ENCODE results near the gene MPP1. TPM values are rescaled to one million over a fixed set of nuclear protein-coding genes. Genes with fewer than 3 reads are reported as not detected.

Gene MPP1
- total RNA-seq, 2 donors from 2014 or later, result 9.0 to 75.0 TPM

DNA sequence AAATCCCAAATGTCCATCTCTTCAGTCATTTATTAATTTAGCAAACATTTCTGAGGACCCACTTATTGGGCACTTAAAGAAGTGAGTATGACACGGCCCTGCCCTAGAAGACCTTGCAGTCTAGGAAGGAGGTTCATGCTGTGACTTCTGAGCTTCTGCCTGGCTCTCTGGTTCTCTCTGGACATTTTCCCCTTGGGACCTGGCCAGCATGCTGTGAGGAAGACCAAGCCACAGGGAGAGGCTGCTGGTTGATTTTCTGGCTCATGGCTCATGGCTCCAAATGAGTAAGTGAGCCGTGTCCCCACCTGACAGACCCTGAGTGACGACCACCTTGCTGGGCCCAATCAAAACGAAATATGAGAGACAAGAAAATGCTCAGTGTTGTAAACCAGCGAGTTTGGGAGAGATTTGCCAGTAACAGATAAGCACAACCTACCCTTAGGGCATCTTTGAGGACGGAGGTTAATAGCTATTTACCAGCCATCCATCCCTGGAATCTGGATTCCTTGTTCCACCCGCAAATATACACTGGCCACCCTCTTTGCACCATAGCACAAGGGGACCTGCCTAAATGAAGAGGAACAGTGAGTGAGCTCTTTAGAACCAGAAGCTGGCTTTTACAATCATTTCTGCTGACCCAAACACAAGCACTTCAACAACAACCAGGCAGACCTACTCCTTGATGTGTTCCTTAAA is 876 bp downstream of the MPP1 start:
- H3K4me1 Mint-ChIP-seq, result peaks cover 3% of the 10 kb centered on the region
- ATAC-seq, result no peak
- H3K36me3 Mint-ChIP-seq (ENCODE audit: low read depth), result no peaks in the 10 kb centered on the region
- no peak overlapping the region for H3K27ac Mint-ChIP-seq
- peak overlapping the region; percentile 84 for H3K4me3 Mint-ChIP-seq
- no peaks in the 10 kb centered on the region for H3K27me3 Mint-ChIP-seq
- H3K9me3 ChIP-seq (ENCODE audit: control insufficient read depth, low read length, poor library complexity, severe bottlenecking), result no peaks in the 10 kb centered on the region
- DNase-seq, result no peak

DNA sequence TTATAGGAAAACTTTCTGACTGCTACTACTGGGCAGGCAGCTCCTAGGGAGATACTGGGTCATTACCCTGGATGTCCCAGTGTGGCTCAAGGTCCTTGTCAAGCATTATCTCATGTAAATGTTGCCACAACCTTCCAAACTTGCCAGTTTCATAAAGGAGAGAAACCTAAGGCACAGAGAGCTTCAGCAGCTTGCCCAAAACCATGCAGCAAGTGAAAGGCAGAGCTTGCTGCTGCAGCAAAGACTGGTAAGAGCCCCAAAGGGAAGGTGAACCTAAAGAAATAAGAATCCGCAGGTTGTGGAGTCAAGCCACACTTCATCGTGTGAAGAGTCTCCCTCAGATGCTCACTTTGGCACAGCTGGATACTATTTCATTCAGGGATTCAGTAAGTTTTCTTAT is 2.3 kb downstream of the MPP1 start:
- no peak overlapping the region for H3K27ac Mint-ChIP-seq
- H3K9me3 ChIP-seq (ENCODE audit: control insufficient read depth, low read length, poor library complexity, severe bottlenecking), result no peaks in the 10 kb centered on the region
- no peak for DNase-seq
- H3K36me3 Mint-ChIP-seq (ENCODE audit: low read depth), result no peaks in the 10 kb centered on the region
- H3K27me3 Mint-ChIP-seq, result no peaks in the 10 kb centered on the region
- H3K4me3 Mint-ChIP-seq, result no peak overlapping the region
- no peak for ATAC-seq
- peaks cover 8% of the 10 kb centered on the region for H3K4me1 Mint-ChIP-seq

DNA sequence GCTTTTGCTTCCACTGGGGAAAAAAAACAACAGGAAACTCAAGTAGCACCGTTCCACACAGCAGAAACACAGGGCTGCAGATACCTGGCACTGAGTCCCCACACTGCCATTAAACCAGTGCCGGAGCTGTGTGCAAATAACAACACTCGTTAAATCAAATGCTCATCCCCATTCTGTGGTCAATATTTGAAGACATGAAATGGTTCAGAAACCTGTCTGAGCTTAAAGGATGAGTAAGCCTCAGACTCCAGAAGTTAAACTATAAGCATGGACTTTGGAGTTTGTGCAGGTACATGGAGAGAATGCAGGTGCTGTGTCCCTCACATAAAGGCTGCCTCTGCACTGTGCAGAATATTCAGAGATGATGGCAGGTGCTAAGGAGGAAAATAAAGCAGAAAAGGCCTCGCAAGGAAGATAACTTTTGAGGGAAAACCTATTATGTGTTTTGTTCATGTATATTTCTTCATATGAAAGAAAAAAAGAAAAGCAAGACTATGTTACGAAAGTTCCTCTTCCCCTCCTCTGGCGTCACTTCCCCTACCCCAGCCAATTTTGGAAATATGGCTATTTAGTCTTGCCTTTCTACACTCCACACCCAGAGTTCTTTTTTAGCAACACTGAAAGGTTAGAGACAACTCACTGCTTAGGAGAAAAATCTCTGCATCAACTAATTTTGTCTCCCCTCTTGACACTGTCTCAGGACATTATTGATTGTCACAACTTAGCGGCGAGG is 4.6 kb downstream of the MPP1 start:
- no peaks in the 10 kb centered on the region for H3K9me3 ChIP-seq (ENCODE audit: control insufficient read depth, low read length, poor library complexity, severe bottlenecking)
- no peak overlapping the region for H3K4me3 Mint-ChIP-seq
- DNase-seq (no peak), ATAC-seq (no peak)
- H3K36me3 Mint-ChIP-seq (ENCODE audit: low read depth), result no peaks in the 10 kb centered on the region
- no peaks in the 10 kb centered on the region for H3K27me3 Mint-ChIP-seq
- H3K4me1 Mint-ChIP-seq, result peaks cover 8% of the 10 kb centered on the region
- H3K27ac Mint-ChIP-seq, result peak overlapping the region; percentile 34

DNA sequence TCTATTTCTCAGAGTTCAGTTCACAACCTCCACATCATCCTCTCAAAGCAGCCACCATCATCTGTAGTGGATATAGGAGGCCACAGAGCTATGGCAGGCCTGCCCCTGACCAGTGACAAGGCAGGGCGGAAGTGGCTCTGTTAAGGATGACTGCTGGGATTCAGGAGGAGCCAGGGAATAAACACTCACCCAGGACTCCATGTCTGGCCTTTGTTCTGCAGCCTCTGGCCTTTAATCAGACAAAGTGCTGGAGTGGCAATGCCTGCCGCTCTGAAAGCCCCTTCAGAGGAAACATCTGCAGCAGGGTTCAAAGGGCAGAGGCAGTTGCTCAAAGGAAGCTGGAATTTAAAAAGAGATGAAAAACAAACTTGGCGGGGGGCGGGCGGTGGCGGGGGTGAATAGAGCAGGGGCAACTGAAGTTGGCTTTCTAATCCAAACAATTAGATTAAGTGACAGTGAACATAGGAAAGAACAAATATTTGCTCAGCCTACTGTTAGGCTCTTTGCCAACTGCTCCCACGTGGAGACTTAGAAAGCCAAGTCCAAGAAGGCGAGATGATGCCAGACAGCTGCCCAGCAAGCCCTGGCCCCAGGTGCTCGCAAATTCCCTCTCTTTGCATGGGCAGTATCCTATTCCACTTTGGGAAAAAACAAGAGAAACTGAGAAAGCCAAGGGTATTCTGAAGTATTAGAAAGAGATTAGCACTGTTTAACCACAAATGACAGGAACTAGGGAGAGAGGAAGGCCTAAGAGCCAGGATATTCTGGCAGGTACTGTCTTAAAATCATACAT is 5.5 kb downstream of the MPP1 start:
- no peak for DNase-seq
- ATAC-seq, result no peak
- Mint-ChIP-seq H3K27ac (peak overlapping the region; percentile 34), H3K4me3 (no peak overlapping the region), H3K4me1 (peaks cover 8% of the 10 kb centered on the region), H3K36me3 (ENCODE audit: low read depth) (no peaks in the 10 kb centered on the region), H3K27me3 (no peaks in the 10 kb centered on the region)
- no peaks in the 10 kb centered on the region for H3K9me3 ChIP-seq (ENCODE audit: control insufficient read depth, low read length, poor library complexity, severe bottlenecking)

DNA sequence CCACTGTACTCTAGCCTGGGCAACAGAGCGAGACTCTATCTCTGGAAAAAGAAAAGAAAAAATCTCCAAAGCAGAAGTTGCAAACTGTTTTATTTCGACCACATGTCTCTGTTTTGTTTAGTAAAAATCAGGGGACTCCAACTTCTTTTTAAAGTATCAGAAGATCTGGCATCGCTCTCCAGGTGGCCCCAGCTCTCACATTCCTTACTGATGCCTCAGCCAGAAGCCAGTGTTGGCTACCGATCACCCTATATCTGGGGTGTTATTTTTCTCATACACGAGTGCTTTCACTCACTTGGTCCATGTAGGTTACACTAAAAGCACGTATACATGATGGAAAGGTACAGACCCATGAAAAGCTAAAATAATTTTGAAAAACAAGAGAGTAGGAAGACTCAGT is 8.3 kb downstream of the MPP1 start:
- no peaks in the 10 kb centered on the region for H3K27me3 Mint-ChIP-seq
- no peaks in the 10 kb centered on the region for H3K36me3 Mint-ChIP-seq (ENCODE audit: low read depth)
- H3K27ac Mint-ChIP-seq, result no peak overlapping the region
- DNase-seq, result no peak
- H3K4me1 Mint-ChIP-seq, result peaks cover 4% of the 10 kb centered on the region
- no peak overlapping the region for H3K4me3 Mint-ChIP-seq
- no peak for ATAC-seq
- no peaks in the 10 kb centered on the region for H3K9me3 ChIP-seq (ENCODE audit: control insufficient read depth, low read length, poor library complexity, severe bottlenecking)

DNA sequence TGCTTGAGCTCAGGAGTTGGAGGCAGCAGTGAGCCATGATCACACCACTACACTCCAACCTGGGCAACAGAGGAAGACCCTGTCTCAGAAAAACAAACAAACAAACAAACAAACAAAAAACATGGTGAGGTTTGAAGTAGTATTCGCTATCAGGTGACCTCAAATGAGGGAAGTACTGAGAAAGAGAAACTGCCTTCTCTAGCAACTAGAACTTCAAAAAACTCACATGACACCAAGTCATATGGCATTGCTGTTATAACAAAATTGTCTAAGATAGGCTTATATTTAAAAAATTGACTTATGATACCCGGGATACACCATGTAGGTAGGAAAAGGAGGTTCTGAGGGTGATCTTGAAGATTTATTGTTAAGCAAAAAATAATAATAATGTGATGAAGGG is 10.3 kb downstream of the MPP1 start:
- H3K4me3 Mint-ChIP-seq, result no peak overlapping the region
- ATAC-seq, result no peak
- H3K27ac Mint-ChIP-seq, result no peak overlapping the region
- H3K9me3 ChIP-seq (ENCODE audit: control insufficient read depth, low read length, poor library complexity, severe bottlenecking), result no peaks in the 10 kb centered on the region
- H3K36me3 Mint-ChIP-seq (ENCODE audit: low read depth), result no peaks in the 10 kb centered on the region
- peaks cover 4% of the 10 kb centered on the region for H3K4me1 Mint-ChIP-seq
- no peak for DNase-seq
- no peaks in the 10 kb centered on the region for H3K27me3 Mint-ChIP-seq

DNA sequence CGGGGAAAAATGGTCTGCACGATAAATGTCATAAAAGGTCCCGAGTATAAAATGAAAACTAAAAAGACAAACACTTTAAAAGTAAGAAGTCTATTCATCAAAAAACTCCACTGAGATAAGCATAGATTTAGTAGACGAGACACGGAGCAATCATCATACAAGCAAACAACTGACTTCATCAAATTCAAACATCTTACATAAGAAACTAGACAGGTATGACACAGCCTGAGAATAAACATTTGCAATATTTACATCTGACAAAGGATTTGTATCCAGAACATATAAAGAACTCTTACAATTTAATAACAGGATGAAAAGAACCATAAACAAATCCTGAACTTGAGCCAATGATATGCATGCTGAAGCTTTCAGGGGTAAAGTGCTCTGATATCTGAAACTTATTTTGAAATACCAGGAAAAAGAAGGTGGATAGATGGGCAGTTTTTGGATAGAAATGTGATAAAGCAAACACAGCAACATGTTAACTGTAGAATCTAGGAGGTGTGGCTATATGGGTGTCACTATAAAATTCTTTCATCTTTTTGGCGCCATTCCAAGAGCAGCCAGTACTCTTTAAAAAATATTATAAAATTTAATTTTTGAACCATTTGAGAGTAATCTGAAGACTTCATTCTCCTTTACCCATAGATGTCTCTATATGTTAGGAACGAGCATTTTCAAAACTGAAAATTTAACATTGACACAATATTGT is 12.0 kb downstream of the MPP1 start:
- H3K36me3 Mint-ChIP-seq (ENCODE audit: low read depth), result no peaks in the 10 kb centered on the region
- H3K9me3 ChIP-seq (ENCODE audit: control insufficient read depth, low read length, poor library complexity, severe bottlenecking), result no peaks in the 10 kb centered on the region
- ATAC-seq, result no peak
- DNase-seq, result no peak
- H3K4me1 Mint-ChIP-seq, result no peaks in the 10 kb centered on the region
- no peaks in the 10 kb centered on the region for H3K27me3 Mint-ChIP-seq
- no peak overlapping the region for H3K4me3 Mint-ChIP-seq
- no peak overlapping the region for H3K27ac Mint-ChIP-seq

DNA sequence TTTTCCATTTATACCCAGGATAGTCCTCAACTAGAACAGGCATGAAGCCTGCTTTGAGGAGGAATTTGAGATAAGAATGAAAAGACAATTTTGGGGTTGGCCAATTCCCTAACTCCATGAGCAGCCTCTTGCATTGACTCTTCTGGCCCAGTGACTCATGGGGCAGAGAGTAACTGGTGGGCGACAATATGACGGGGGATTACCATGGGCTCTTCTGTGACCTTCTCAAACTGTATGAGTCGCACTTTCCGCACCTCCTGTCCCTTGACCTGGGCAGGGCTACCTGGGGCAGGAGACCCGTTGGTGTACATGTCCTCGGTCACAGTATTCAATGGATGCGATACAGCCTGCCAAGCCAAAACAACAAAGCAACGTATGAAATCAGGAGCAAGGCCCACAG is 13.3 kb downstream of the MPP1 start:
- H3K9me3 ChIP-seq (ENCODE audit: control insufficient read depth, low read length, poor library complexity, severe bottlenecking), result no peaks in the 10 kb centered on the region
- H3K27me3 Mint-ChIP-seq, result no peaks in the 10 kb centered on the region
- H3K4me1 Mint-ChIP-seq, result no peaks in the 10 kb centered on the region
- H3K36me3 Mint-ChIP-seq (ENCODE audit: low read depth), result peaks cover 2% of the 10 kb centered on the region
- no peak for ATAC-seq
- H3K27ac Mint-ChIP-seq, result no peak overlapping the region
- no peak for DNase-seq
- no peak overlapping the region for H3K4me3 Mint-ChIP-seq

DNA sequence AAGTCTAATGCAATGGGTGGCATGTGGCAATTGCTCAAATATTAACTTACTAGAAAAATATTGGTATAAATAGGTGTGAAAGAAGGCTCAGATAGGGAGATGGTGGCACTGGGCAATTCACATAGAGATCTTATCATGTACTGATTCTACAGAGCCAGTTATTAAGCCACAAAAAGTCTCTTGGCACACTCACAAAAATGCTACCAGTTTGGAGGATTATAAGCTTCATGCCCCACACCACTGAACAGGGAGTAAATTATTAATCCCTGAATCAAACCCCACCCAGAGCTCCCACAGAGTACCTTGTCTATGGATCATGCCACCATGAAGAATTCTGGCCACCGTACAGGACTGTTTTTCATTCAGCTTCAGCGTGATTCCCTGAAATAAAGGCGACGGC is 13.8 kb downstream of the MPP1 start:
- DNase-seq (no peak), ATAC-seq (no peak)
- H3K4me3 Mint-ChIP-seq, result no peak overlapping the region
- no peaks in the 10 kb centered on the region for H3K4me1 Mint-ChIP-seq
- no peaks in the 10 kb centered on the region for H3K27me3 Mint-ChIP-seq
- no peak overlapping the region for H3K27ac Mint-ChIP-seq
- H3K9me3 ChIP-seq (ENCODE audit: control insufficient read depth, low read length, poor library complexity, severe bottlenecking), result no peaks in the 10 kb centered on the region
- peaks cover 2% of the 10 kb centered on the region for H3K36me3 Mint-ChIP-seq (ENCODE audit: low read depth)

DNA sequence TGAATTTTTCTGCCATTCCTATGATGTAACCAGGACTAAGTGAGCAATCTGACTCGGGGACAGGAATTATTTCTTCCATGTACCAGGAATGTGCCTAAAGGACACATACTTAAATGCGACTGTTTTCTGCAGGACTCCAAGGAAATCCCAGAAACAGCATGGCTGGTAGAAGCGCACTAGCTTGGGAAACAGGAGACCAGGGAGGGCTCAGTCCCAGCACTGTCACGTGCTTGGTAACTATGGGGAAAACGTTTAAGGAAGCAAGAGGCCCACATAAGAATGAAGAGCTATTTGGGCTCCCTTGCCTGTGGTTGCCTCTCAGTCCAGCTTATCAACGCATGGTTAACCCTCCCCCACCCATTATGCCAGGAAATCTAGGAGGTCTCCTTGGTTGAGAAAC is 19.6 kb downstream of the MPP1 start:
- no peaks in the 10 kb centered on the region for H3K27me3 Mint-ChIP-seq
- H3K27ac Mint-ChIP-seq, result no peak overlapping the region
- H3K4me1 Mint-ChIP-seq, result peaks cover 7% of the 10 kb centered on the region
- ATAC-seq (no peak), DNase-seq (no peak)
- peaks cover 2% of the 10 kb centered on the region for H3K36me3 Mint-ChIP-seq (ENCODE audit: low read depth)
- no peak overlapping the region for H3K4me3 Mint-ChIP-seq
- no peaks in the 10 kb centered on the region for H3K9me3 ChIP-seq (ENCODE audit: control insufficient read depth, low read length, poor library complexity, severe bottlenecking)

DNA sequence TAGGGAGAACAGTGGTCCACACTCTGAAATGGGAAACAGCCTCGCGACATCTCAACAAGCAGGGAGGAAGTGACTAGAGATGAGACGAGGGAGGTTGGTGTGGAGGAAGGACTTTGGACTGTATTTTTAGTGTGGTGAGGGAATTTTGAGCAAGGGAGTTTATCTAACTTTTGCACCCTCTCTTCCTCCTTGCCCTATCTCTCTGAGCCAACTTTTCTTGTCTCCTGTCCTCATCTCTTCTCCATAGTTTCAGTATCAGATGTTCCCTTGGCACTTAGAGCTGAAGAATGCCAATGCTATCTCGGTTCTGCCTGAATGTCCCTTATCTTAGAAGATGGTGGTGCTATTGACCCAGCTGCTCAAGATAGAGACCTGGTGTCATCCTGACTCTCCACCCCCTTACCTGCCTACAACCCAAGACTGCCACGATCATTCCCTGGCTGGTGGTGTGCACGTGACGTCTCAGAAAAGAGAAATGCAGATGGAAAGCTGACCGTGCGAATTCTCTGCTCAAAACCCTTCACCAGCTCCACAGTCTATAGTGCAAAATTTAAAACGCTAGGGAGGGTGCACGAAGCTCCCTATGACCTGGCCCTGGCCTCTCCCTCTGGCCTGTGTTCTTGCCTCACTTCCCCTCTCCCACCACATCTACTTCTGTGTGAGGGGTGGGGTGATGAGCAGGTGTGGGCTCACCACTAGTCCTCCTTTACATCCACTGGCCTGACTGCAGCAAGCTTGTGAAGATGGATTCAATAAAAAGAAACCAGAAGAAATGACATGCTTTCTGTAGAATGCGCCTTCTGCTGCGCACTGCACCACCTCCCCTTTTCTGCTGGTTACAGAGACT is 20.9 kb downstream of the MPP1 start:
- peaks cover 7% of the 10 kb centered on the region for H3K4me1 Mint-ChIP-seq
- ATAC-seq (no peak), DNase-seq (no peak)
- H3K4me3 Mint-ChIP-seq, result peak overlapping the region; percentile 73
- H3K9me3 ChIP-seq (ENCODE audit: control insufficient read depth, low read length, poor library complexity, severe bottlenecking), result no peaks in the 10 kb centered on the region
- no peaks in the 10 kb centered on the region for H3K27me3 Mint-ChIP-seq
- H3K27ac Mint-ChIP-seq, result peak overlapping the region; percentile 19
- H3K36me3 Mint-ChIP-seq (ENCODE audit: low read depth), result peaks cover 2% of the 10 kb centered on the region

DNA sequence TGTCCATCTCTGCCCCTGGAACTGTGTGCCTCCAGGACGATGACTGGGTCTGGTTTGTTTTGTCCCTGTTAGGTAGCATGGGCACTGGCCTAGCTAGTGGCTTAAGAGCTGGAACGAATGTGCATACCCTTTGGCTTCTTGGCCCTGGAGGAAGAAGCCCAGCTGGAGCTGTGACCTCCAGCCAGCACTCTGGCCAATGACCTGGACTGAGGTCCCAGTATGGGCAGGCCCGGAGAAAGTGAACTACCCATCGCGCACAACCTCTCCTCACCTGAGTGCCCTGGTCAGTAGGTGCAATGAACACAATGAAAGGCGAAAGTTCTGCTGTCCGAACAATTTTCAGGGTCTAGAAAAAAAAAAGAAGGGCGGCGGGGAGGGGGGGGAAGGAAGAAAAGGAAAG is 24.3 kb downstream of the MPP1 start:
- no peaks in the 10 kb centered on the region for H3K27me3 Mint-ChIP-seq
- no peak overlapping the region for H3K4me3 Mint-ChIP-seq
- peaks cover 7% of the 10 kb centered on the region for H3K4me1 Mint-ChIP-seq
- no peak for DNase-seq
- H3K36me3 Mint-ChIP-seq (ENCODE audit: low read depth), result no peaks in the 10 kb centered on the region
- no peaks in the 10 kb centered on the region for H3K9me3 ChIP-seq (ENCODE audit: control insufficient read depth, low read length, poor library complexity, severe bottlenecking)
- ATAC-seq, result no peak
- no peak overlapping the region for H3K27ac Mint-ChIP-seq

All from T-helper 17 cell (primary cell).